ENCODE measurements around the gene ZSCAN22. TPM values are rescaled to one million over a fixed set of nuclear protein-coding genes. Genes with fewer than 3 reads are reported as not detected.
A peak's percentile ranks its signal among the peaks of the same experiment; 100 is the strongest.

The ZSCAN22 gene
- total and polyA plus RNA-seq, 4 donors, result 0.25 to 3.1 (median 1.3) TPM

DNA sequence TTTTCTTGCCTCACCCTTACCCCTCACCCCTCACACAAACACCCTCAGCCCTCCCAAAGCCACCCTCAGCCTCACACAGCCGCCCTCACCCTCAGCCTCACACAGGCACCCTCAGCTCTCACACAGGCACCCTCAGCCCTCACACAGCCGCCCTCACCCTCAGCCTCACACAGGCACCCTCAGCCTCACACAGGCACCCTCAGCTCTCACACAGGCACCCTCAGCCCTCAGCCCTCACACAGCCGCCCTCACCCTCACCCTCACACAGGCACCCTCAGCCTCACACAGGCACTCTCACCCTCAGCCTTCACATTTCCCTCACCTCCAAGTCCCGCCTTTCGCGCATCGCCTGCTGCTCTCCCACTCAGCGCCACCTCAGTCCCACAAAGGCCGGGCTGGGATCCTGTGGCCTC is 287 bp upstream of the ZSCAN22 start:
- WGBS, 2 donors, result 1 to 2% methylated on average over 9 of the region's 9 CpGs
- ATAC-seq (ENCODE audit: low FRiP score) (peak; percentile 30), DNase-seq (no peak)
- Histone ChIP-seq H3K27ac (ENCODE audit: low read depth in 1 of 2, low read length in 2 of 2) (no peak overlapping the region), H3K4me1 (ENCODE audit: control insufficient read depth in 1 of 2, insufficient read depth in 2 of 2, low read length in 2 of 2) (peaks cover 3 to 5% of the 10 kb centered on the region in 2 donors), H3K4me3 (ENCODE audit: low read length in 2 of 2) (peak overlapping the region in 1 of 2 donors; percentile 62), H3K36me3 (ENCODE audit: control insufficient read depth in 1 of 2, insufficient read depth in 2 of 2, low read length in 1 of 2) (no peaks in the 10 kb centered on the region), H3K9me3 (ENCODE audit: control insufficient read depth, low read length) (no peaks in the 10 kb centered on the region), H3K27me3 (ENCODE audit: control insufficient read depth in 1 of 2, insufficient read depth in 2 of 2, low read length in 1 of 2) (no peaks in the 10 kb centered on the region)
- intact Hi-C loops (cut with DNase I), result loop anchor here (2.0 to 5.0 kb wide), 2 partner anchors 36 to 54 kb away; partner anchors contain the start of genes ZNF497 (in 2 of the 2) and ZNF837 (in 1 of the 2)

DNA sequence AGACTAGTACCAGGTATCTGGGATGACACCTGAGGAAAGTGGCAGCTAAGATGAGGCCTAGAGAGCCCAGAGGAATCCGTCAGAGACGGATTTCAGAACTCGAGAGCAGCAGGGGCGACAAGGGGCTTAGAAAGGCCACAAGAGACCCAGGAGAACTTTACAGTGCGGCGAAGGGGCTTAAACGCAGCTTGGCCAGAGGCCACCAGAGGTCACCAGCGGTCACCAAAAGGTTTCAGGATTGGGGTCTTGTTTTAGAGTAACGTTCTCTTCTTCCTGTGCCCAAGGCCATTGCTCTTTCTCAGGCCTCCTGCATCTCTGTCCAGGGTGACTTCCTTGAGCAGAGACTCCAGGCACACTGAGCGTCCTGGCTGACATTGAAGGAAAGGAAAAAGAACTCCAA is 2.2 kb downstream of the ZSCAN22 start:
- no peak overlapping the region for H3K4me3 ChIP-seq (ENCODE audit: low read length in 2 of 2)
- intact Hi-C loops (cut with DNase I), result loop anchor here (5.0 kb wide), 1 partner anchor 33 kb away; the partner anchor contains the start of gene ZNF497 (in 2 of the 2)
- no peak for ATAC-seq (ENCODE audit: low FRiP score)
- WGBS, 2 donors, result 46 to 61% methylated on average over 10 of the region's 10 CpGs
- H3K27ac ChIP-seq (ENCODE audit: low read depth in 1 of 2, low read length in 2 of 2), result no peak overlapping the region
- H3K27me3 ChIP-seq (ENCODE audit: control insufficient read depth in 1 of 2, insufficient read depth in 2 of 2, low read length in 1 of 2), result no peaks in the 10 kb centered on the region
- H3K9me3 ChIP-seq (ENCODE audit: control insufficient read depth, low read length), result no peaks in the 10 kb centered on the region
- H3K36me3 ChIP-seq (ENCODE audit: control insufficient read depth in 1 of 2, insufficient read depth in 2 of 2, low read length in 1 of 2), result no peaks in the 10 kb centered on the region
- DNase-seq, result peak in 1 of 2 donors; percentile 59
- H3K4me1 ChIP-seq (ENCODE audit: control insufficient read depth in 1 of 2, insufficient read depth in 2 of 2, low read length in 2 of 2), result peaks cover 3 to 5% of the 10 kb centered on the region in 2 donors

DNA sequence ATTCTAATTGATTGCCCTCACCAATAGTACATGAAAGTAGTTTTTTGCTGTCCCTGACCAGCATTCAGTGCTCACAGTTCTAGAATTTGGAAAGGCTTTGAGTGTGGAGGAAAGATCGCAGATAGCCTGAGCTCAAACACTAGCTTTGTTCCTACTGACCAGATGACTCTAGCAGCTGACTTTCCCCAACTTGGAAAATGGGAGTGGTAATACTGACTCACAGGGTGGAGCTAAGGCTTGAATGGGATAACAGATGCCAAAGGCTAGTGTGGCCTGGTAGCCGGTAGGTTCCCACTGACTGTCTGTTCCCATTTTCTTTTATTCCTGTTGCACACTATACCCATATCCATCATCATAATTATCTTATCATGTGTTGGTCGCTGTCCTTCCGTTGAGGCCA is 3.7 kb downstream of the ZSCAN22 start:
- DNase-seq (peak in 1 of 2 donors; percentile 11), ATAC-seq (ENCODE audit: low FRiP score) (no peak)
- 65 to 79% methylated on average over 4 of the region's 4 CpGs for WGBS, 2 donors

DNA sequence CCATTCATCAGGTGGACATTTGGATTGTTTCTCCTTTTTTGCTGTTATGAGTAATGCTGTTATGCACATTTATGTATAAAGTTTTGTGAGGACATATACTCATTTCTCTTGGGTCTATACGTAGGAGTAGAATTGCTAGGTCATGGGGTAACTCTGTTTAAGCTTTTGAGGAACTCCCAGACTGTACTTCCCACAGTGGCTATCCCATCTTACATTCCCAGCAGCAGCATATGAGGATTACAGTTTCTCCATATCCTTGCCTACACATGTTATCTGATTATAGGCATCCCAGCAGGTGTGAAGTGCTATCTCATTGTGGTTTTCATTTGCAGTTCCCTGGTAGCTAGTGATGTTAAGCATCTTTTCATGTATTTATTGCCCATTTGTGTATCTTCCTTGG is 5.9 kb downstream of the ZSCAN22 start:
- H3K4me3 ChIP-seq (ENCODE audit: low read length in 2 of 2), result no peak overlapping the region
- H3K36me3 ChIP-seq (ENCODE audit: control insufficient read depth in 1 of 2, insufficient read depth in 2 of 2, low read length in 1 of 2), result peaks cover 0 to 5% of the 10 kb centered on the region in 2 donors
- H3K4me1 ChIP-seq (ENCODE audit: control insufficient read depth in 1 of 2, insufficient read depth in 2 of 2, low read length in 2 of 2), result peaks cover 0 to 3% of the 10 kb centered on the region in 2 donors
- intact Hi-C loops (cut with DNase I), result no loop called here
- DNase-seq, result no peak
- H3K27me3 ChIP-seq (ENCODE audit: control insufficient read depth in 1 of 2, insufficient read depth in 2 of 2, low read length in 1 of 2), result no peaks in the 10 kb centered on the region
- no peak overlapping the region for H3K27ac ChIP-seq (ENCODE audit: low read depth in 1 of 2, low read length in 2 of 2)
- ATAC-seq (ENCODE audit: low FRiP score), result no peak
- WGBS, 2 donors, result 88 to 94% methylated on average over 1 of the region's 1 CpG
- no peaks in the 10 kb centered on the region for H3K9me3 ChIP-seq (ENCODE audit: control insufficient read depth, low read length)

More for the DNA sequence above, 3.7 kb downstream of the ZSCAN22 start:
- no peaks in the 10 kb centered on the region for H3K9me3 ChIP-seq (ENCODE audit: control insufficient read depth, low read length)
- no peak overlapping the region for H3K27ac ChIP-seq (ENCODE audit: low read depth in 1 of 2, low read length in 2 of 2)
- H3K4me1 ChIP-seq (ENCODE audit: control insufficient read depth in 1 of 2, insufficient read depth in 2 of 2, low read length in 2 of 2), result peaks cover 3 to 5% of the 10 kb centered on the region in 2 donors
- H3K4me3 ChIP-seq (ENCODE audit: low read length in 2 of 2), result no peak overlapping the region
- intact Hi-C loops (cut with DNase I), result no loop called here
- no peaks in the 10 kb centered on the region for H3K27me3 ChIP-seq (ENCODE audit: control insufficient read depth in 1 of 2, insufficient read depth in 2 of 2, low read length in 1 of 2)
- H3K36me3 ChIP-seq (ENCODE audit: control insufficient read depth in 1 of 2, insufficient read depth in 2 of 2, low read length in 1 of 2), result peaks cover 0 to 5% of the 10 kb centered on the region in 2 donors

DNA sequence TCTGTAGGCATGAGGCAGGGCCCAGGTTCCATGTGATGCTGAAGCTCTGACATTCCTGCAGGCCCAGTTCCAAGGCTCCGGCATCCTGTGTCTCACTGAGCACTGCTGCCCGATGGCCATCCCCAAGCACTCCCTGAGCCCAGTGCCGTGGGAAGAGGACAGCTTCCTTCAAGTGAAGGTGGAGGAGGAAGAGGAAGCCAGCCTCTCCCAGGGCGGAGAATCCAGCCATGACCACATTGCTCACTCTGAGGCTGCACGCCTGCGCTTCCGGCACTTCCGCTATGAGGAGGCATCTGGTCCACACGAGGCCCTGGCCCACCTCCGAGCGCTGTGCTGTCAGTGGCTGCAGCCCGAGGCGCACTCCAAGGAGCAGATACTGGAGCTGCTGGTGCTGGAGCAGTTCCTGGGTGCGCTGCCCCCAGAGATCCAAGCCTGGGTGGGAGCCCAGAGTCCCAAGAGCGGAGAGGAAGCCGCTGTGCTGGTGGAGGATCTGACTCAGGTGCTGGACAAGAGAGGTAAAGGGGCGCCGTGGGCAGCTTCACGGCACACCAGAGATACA is 8.0 kb downstream of the ZSCAN22 start:
- Histone ChIP-seq H3K27me3 (ENCODE audit: control insufficient read depth in 1 of 2, insufficient read depth in 2 of 2, low read length in 1 of 2) (no peaks in the 10 kb centered on the region), H3K27ac (ENCODE audit: low read depth in 1 of 2, low read length in 2 of 2) (no peak overlapping the region), H3K4me3 (ENCODE audit: low read length in 2 of 2) (no peak overlapping the region), H3K9me3 (ENCODE audit: control insufficient read depth, low read length) (no peaks in the 10 kb centered on the region), H3K4me1 (ENCODE audit: control insufficient read depth in 1 of 2, insufficient read depth in 2 of 2, low read length in 2 of 2) (no peaks in the 10 kb centered on the region), H3K36me3 (ENCODE audit: control insufficient read depth in 1 of 2, insufficient read depth in 2 of 2, low read length in 1 of 2) (peaks cover 0 to 12% of the 10 kb centered on the region in 2 donors)
- intact Hi-C loops (cut with DNase I), result no loop called here
- WGBS, 2 donors, result 94 to 95% methylated on average over 19 of the region's 19 CpGs
- DNase-seq, result peak in 1 of 2 donors; percentile 59
- no peak for ATAC-seq (ENCODE audit: low FRiP score)

DNA sequence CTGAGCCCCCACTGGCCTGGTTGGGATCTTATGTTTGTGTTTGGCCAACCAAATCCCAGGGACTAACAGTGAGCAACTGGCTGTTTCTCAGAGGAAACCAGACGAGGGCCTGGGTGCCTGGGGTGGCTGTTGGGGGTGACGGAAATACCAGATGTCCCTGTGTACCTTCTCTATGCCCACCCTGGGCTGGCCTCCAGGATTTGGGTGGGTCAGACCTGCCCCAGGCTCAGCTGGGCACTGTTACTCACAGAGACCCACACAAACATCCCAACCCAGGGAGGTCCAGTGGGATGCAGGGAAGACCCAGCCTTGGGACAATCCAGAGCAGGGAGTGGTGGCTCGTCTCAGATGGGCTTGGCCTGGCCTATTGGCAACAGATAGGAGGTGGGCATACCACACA is 8.8 kb downstream of the ZSCAN22 start:
- Histone ChIP-seq H3K9me3 (ENCODE audit: control insufficient read depth, low read length) (no peaks in the 10 kb centered on the region), H3K36me3 (ENCODE audit: control insufficient read depth in 1 of 2, insufficient read depth in 2 of 2, low read length in 1 of 2) (peaks cover 0 to 13% of the 10 kb centered on the region in 2 donors), H3K27ac (ENCODE audit: low read depth in 1 of 2, low read length in 2 of 2) (no peak overlapping the region), H3K4me1 (ENCODE audit: control insufficient read depth in 1 of 2, insufficient read depth in 2 of 2, low read length in 2 of 2) (no peaks in the 10 kb centered on the region), H3K27me3 (ENCODE audit: control insufficient read depth in 1 of 2, insufficient read depth in 2 of 2, low read length in 1 of 2) (no peaks in the 10 kb centered on the region), H3K4me3 (ENCODE audit: low read length in 2 of 2) (no peak overlapping the region)
- intact Hi-C loops (cut with DNase I), result no loop called here
- ATAC-seq (ENCODE audit: low FRiP score), result peak; percentile 26
- peak in 1 of 2 donors; percentile 31 for DNase-seq
- WGBS, 2 donors, result 73 to 79% methylated on average over 3 of the region's 3 CpGs

DNA sequence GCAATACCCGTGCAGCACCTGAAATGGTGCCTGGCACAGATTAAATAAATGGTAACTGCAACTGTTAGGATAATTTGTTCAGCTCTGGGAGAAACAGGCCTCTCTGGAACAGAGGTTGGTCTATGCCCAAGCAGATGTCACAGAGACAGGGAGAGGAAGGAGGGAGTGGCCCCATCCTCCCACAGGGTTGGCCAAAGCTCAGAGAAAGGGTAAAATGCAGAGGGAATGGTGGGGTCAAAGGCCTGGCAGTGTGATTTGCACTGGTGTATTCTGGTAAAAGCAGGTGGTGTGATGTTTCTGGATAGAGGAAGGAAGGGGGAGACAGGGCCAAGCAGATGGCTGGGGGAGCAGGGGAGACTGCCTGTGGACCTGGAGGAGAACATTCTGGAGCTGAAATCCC is 9.4 kb downstream of the ZSCAN22 start:
- Histone ChIP-seq H3K4me3 (ENCODE audit: low read length in 2 of 2) (no peak overlapping the region), H3K27me3 (ENCODE audit: control insufficient read depth in 1 of 2, insufficient read depth in 2 of 2, low read length in 1 of 2) (no peaks in the 10 kb centered on the region), H3K9me3 (ENCODE audit: control insufficient read depth, low read length) (no peaks in the 10 kb centered on the region), H3K4me1 (ENCODE audit: control insufficient read depth in 1 of 2, insufficient read depth in 2 of 2, low read length in 2 of 2) (no peaks in the 10 kb centered on the region), H3K36me3 (ENCODE audit: control insufficient read depth in 1 of 2, insufficient read depth in 2 of 2, low read length in 1 of 2) (peaks cover 0 to 13% of the 10 kb centered on the region in 2 donors), H3K27ac (ENCODE audit: low read depth in 1 of 2, low read length in 2 of 2) (no peak overlapping the region)
- ATAC-seq (ENCODE audit: low FRiP score) (no peak), DNase-seq (peak in 1 of 2 donors; percentile 15)
- 93 to 98% methylated on average over 1 of the region's 1 CpG for WGBS, 2 donors
- intact Hi-C loops (cut with DNase I), result no loop called here

DNA sequence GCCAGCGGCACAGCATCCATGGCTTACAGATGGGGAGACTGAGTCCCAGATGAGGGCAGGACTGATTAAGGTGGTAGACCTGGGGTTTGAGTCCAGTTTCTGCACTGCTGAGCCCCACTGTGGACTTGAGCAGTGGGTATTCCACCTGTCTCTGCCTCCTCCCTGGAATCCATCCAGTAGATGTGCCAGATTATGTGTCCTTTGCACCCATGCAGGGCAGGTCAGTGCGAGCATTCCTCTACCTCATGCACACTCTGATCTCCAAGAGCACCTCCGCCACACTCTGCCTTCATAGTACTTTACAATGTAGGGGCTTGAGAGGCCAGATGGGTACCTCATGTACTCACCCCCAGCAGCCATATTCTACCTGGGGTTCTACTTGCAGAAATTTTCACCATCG is 10.0 kb downstream of the ZSCAN22 start:
- 95 to 96% methylated on average over 4 of the region's 4 CpGs for WGBS, 2 donors
- intact Hi-C loops (cut with DNase I), result no loop called here
- H3K4me3 ChIP-seq (ENCODE audit: low read length in 2 of 2), result no peak overlapping the region
- ATAC-seq (ENCODE audit: low FRiP score) (no peak), DNase-seq (peak in 1 of 2 donors; percentile 16)
- H3K27ac ChIP-seq (ENCODE audit: low read depth in 1 of 2, low read length in 2 of 2), result no peak overlapping the region
- H3K27me3 ChIP-seq (ENCODE audit: control insufficient read depth in 1 of 2, insufficient read depth in 2 of 2, low read length in 1 of 2), result no peaks in the 10 kb centered on the region
- no peaks in the 10 kb centered on the region for H3K4me1 ChIP-seq (ENCODE audit: control insufficient read depth in 1 of 2, insufficient read depth in 2 of 2, low read length in 2 of 2)
- H3K36me3 ChIP-seq (ENCODE audit: control insufficient read depth in 1 of 2, insufficient read depth in 2 of 2, low read length in 1 of 2), result peaks cover 0 to 14% of the 10 kb centered on the region in 2 donors
- H3K9me3 ChIP-seq (ENCODE audit: control insufficient read depth, low read length), result no peaks in the 10 kb centered on the region

DNA sequence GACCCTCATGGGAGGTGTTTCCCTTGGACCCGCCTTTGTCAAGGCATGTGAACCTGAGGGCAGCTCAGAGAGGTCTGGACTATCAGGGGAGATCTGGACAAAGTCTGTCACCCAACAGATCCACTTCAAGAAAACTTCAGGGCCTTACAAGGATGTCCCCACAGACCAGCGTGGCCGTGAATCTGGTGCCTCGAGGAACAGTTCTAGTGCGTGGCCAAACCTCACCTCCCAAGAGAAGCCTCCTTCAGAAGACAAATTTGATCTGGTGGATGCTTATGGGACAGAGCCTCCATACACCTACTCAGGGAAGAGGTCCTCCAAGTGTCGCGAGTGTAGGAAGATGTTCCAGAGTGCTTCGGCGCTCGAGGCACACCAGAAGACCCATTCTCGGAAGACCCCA is 11.5 kb downstream of the ZSCAN22 start:
- Histone ChIP-seq H3K27ac (ENCODE audit: low read depth in 1 of 2, low read length in 2 of 2) (no peak overlapping the region), H3K9me3 (ENCODE audit: control insufficient read depth, low read length) (no peaks in the 10 kb centered on the region), H3K4me1 (ENCODE audit: control insufficient read depth in 1 of 2, insufficient read depth in 2 of 2, low read length in 2 of 2) (no peaks in the 10 kb centered on the region), H3K36me3 (ENCODE audit: control insufficient read depth in 1 of 2, insufficient read depth in 2 of 2, low read length in 1 of 2) (peaks cover 0 to 14% of the 10 kb centered on the region in 2 donors), H3K27me3 (ENCODE audit: control insufficient read depth in 1 of 2, insufficient read depth in 2 of 2, low read length in 1 of 2) (no peaks in the 10 kb centered on the region), H3K4me3 (ENCODE audit: low read length in 2 of 2) (no peak overlapping the region)
- WGBS, 2 donors, result 97 to 99% methylated on average over 11 of the region's 11 CpGs
- no peak for ATAC-seq (ENCODE audit: low FRiP score)
- peak in 1 of 2 donors; percentile 52 for DNase-seq
- intact Hi-C loops (cut with DNase I), result no loop called here

Measured in aorta (tissue), 5 donors.